DOHH2 (cell line): ENCODE measurements around the gene SLC25A1.

Experiments
- EZH2phosphoT487 ChIP-seq: fragments of 200-600 bp; sonication (generic); IDR thresholded peaks from 2 replicates; pipeline ENCODE4 v1.6.1; 2017; ENCODE audit warnings: borderline replicate concordance, mild to moderate bottlenecking, antibody characterized with exemption, low read length, moderate library complexity, mixed read lengths
- TF ChIP-seq, protein P1 (sequence below): fragments of 200-600 bp; sonication (generic); IDR thresholded peaks from one replicate; pipeline ENCODE4 v1.5.1; 2014; ENCODE audit warnings: antibody characterized with exemption, mild to moderate bottlenecking, low read depth, low read length; ENCODE audit not compliant: poor library complexity, severe bottlenecking

DNA sequence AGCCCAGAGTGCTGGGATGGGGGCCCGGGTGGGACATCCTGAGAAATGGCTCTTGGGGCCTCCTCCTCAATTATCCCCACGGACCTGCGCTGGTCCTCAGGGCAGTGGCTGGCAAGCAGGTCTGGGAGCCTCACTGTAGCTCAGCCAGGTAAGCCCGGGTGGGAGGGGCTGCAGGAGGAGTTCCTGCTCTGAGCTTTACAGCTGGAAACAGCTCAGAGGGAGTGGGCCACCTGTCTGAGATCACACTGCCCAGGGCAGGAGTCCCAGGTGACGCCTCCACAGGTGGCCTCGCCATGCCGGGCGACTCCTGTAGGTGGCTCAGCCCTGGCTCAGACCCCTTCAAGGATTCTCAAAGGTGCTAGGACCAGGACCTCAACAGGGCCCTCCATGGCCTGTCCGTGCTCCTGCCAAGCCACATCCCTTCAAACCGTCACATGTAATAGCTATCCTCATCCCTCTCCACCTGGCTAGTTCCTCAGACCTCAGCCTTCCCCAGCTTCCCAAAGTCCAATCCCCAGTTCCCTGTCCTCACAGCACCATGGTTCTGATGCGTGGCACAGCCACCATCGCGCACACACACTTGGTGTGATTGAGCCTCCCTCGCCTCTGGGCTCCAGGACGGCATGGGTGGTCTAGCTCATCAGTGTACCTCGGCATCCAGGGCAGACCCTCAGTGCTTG lies 51.1 kb downstream of the SLC25A1 start:
- TF ChIP-seq EZH2phosphoT487: no peak
- TF ChIP-seq, protein P1, sequence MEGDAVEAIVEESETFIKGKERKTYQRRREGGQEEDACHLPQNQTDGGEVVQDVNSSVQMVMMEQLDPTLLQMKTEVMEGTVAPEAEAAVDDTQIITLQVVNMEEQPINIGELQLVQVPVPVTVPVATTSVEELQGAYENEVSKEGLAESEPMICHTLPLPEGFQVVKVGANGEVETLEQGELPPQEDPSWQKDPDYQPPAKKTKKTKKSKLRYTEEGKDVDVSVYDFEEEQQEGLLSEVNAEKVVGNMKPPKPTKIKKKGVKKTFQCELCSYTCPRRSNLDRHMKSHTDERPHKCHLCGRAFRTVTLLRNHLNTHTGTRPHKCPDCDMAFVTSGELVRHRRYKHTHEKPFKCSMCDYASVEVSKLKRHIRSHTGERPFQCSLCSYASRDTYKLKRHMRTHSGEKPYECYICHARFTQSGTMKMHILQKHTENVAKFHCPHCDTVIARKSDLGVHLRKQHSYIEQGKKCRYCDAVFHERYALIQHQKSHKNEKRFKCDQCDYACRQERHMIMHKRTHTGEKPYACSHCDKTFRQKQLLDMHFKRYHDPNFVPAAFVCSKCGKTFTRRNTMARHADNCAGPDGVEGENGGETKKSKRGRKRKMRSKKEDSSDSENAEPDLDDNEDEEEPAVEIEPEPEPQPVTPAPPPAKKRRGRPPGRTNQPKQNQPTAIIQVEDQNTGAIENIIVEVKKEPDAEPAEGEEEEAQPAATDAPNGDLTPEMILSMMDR: no peak
